OCI-LY3 (cell line): Measurements from ENCODE around the gene HOOK1.

Experiments used
- EZH2phosphoT487 ChIP-seq: fragments of 200-600 bp; shearing (Covaris generic); IDR thresholded peaks from 2 replicates; pipeline ENCODE4 v1.6.1; 2018; ENCODE audit warnings: antibody characterized with exemption, mixed run types, low read depth
- TF ChIP-seq, protein P1 (sequence below): fragments of 200-600, 300-600 bp; sonication (generic); IDR thresholded peaks from 2 replicates; pipeline ENCODE4 v1.5.1; 2014; ENCODE audit warnings: antibody characterized with exemption, low read length, low read depth

DNA sequence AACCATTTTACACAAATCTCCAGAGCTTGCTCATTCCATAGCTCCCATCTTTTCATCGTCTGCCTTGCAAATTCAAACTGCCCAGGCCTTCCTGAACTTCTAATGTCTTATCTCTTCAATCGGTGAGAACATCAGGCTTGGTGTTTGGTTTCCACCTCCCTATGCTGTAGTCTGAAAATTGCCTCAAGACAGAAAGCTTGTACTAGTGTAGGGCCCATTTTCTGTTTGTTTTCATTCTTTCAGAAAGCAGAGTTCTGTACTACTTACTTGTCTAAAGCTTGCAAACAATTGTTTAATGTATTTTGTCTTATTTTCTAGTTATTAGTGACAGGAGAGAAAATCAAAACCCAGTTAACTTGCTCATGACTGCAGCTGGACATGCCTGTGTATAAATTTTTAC lies 16.8 kb downstream of the HOOK1 start:
- TF ChIP-seq EZH2phosphoT487 = no peak
- TF ChIP-seq, protein P1, sequence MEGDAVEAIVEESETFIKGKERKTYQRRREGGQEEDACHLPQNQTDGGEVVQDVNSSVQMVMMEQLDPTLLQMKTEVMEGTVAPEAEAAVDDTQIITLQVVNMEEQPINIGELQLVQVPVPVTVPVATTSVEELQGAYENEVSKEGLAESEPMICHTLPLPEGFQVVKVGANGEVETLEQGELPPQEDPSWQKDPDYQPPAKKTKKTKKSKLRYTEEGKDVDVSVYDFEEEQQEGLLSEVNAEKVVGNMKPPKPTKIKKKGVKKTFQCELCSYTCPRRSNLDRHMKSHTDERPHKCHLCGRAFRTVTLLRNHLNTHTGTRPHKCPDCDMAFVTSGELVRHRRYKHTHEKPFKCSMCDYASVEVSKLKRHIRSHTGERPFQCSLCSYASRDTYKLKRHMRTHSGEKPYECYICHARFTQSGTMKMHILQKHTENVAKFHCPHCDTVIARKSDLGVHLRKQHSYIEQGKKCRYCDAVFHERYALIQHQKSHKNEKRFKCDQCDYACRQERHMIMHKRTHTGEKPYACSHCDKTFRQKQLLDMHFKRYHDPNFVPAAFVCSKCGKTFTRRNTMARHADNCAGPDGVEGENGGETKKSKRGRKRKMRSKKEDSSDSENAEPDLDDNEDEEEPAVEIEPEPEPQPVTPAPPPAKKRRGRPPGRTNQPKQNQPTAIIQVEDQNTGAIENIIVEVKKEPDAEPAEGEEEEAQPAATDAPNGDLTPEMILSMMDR = no peak
